ENCODE measurements around the gene GGT6.

DNA sequence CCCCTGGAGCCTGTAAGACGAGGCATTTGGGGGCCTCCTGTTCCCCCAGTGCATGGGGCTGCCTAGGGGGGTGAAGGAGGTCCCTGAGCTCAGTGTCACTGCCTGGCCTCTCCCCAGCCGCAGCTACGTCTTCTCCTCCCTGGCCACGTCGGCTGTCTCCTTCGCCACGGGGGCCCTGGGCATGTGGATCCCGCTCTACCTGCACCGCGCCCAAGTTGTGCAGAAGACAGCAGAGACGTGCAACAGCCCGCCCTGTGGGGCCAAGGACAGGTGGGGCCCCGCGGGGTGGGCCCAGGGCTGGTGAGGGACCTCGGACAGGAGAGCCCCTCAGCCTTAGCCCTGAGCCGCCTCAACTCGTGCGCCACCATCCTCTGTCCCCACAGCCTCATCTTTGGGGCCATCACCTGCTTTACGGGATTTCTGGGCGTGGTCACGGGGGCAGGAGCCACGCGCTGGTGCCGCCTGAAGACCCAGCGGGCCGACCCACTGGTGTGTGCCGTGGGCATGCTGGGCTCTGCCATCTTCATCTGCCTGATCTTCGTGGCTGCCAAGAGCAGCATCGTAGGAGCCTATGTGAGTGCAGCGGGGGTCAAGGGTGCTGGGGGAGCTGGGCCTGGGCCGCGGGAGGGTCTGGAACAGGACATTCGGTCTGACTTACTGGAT, 27.4 kb downstream of the GGT6 start:
- TF ChIP-seq POLR2A (IDR thresholded peaks at IDR 0.05): no peak
- TF ChIP-seq, protein P1, sequence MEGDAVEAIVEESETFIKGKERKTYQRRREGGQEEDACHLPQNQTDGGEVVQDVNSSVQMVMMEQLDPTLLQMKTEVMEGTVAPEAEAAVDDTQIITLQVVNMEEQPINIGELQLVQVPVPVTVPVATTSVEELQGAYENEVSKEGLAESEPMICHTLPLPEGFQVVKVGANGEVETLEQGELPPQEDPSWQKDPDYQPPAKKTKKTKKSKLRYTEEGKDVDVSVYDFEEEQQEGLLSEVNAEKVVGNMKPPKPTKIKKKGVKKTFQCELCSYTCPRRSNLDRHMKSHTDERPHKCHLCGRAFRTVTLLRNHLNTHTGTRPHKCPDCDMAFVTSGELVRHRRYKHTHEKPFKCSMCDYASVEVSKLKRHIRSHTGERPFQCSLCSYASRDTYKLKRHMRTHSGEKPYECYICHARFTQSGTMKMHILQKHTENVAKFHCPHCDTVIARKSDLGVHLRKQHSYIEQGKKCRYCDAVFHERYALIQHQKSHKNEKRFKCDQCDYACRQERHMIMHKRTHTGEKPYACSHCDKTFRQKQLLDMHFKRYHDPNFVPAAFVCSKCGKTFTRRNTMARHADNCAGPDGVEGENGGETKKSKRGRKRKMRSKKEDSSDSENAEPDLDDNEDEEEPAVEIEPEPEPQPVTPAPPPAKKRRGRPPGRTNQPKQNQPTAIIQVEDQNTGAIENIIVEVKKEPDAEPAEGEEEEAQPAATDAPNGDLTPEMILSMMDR (IDR thresholded peaks at IDR 0.05): no peak
